RWPE1 (cell line): ENCODE data around the gene FOSB.

Source experiments
- CTCF ChIA-PET: fragments of 350-600 bp; sonication (Branson Sonifier 250); formaldehyde crosslinking; extraction: SDS; loops from one replicate; lab custom pipeline; 2021; lab: Yijun Ruan, JAX
- POLR2A ChIA-PET: fragments of 400-600 bp; formaldehyde crosslinking; extraction: SDS; loops from one replicate; lab custom pipeline; 2020; ENCODE audit warnings: antibody characterized with exemption; ENCODE audit not compliant: low non-redundant PET; lab: Yijun Ruan, JAX
- DNase-seq: peaks from one replicate; pipeline ENCODE4 v3.0.0; 2012; ENCODE audit warnings: low spot score
- H3K27ac ChIP-seq: fragments of 450-650 bp; 2 replicates; pipeline ENCODE4 v1.5.1; 2017
- TF ChIP-seq, protein P1 (sequence below): fragments of 450-650 bp; conservative IDR thresholded peaks from 2 replicates; pipeline ENCODE4 v1.5.1; 2017; ENCODE audit warnings: low read depth, mild to moderate bottlenecking

The FOSB gene

GRCh38 chr19:45437328-45437727 lies 30.5 kb upstream of the FOSB start:
- DNase-seq = no peak
- TF ChIP-seq, protein P1, sequence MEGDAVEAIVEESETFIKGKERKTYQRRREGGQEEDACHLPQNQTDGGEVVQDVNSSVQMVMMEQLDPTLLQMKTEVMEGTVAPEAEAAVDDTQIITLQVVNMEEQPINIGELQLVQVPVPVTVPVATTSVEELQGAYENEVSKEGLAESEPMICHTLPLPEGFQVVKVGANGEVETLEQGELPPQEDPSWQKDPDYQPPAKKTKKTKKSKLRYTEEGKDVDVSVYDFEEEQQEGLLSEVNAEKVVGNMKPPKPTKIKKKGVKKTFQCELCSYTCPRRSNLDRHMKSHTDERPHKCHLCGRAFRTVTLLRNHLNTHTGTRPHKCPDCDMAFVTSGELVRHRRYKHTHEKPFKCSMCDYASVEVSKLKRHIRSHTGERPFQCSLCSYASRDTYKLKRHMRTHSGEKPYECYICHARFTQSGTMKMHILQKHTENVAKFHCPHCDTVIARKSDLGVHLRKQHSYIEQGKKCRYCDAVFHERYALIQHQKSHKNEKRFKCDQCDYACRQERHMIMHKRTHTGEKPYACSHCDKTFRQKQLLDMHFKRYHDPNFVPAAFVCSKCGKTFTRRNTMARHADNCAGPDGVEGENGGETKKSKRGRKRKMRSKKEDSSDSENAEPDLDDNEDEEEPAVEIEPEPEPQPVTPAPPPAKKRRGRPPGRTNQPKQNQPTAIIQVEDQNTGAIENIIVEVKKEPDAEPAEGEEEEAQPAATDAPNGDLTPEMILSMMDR = no peak
- ChIA-PET CTCF (interaction anchor here (0.9 to 4.4 kb wide), 2 partner anchors 40 to 48 kb away, joined by 12 to 115 read pairs; no protein-coding TSS in a partner anchor), POLR2A (no interaction called here)
- H3K27ac ChIP-seq = no peak overlapping the region

DNA sequence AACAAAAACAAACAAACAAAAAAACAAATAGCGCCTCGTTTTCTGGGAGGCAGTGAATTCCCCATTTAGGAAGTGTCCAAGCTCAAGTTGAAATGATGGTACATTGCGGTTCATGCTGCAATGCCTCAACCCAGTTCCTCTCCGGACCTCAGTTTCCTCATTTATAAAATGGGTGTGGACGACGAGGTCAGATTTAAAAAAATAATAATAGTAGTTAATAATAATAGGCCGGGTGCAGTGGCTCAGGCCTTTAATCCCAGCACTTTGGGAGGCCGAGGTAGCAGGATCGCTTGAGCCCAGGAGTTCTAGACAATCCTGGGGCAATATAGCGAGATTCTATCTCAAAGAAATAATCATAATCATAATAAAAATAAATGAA lies 28.6 kb upstream of the FOSB start:
- no peak for DNase-seq
- ChIA-PET POLR2A (interaction anchor here (1.0 to 1.3 kb wide), 3 partner anchors 29 to 40 kb away, joined by 5 to 14 read pairs (median 7); partner anchors contain the start of gene FOSB), CTCF (interaction anchor here (0.6 to 4.4 kb wide), 22 partner anchors 8 to 1194 kb away, joined by 3 to 115 read pairs (median 6); partner anchors contain the start of genes FOSB and PPP1R13L)
- H3K27ac ChIP-seq = peak overlapping the region; percentile 100
- TF ChIP-seq, protein P1 = no peak

- DNase-seq = peak; percentile 64
- CTCF ChIA-PET = interaction anchor here (0.6 to 4.4 kb wide), 25 partner anchors 9 to 1194 kb away, joined by 3 to 115 read pairs (median 6); partner anchors contain the start of genes FOSB and PPP1R13L
- POLR2A ChIA-PET = interaction anchor here (1.0 to 1.3 kb wide), 3 partner anchors 29 to 39 kb away, joined by 5 to 14 read pairs (median 7); partner anchors contain the start of gene FOSB
- H3K27ac ChIP-seq = peak overlapping the region; percentile 100
- TF ChIP-seq, protein P1 = peak; percentile 97
Observed at GRCh38 chr19:45439569-45440258, 28.1 kb upstream of the FOSB start.

DNA sequence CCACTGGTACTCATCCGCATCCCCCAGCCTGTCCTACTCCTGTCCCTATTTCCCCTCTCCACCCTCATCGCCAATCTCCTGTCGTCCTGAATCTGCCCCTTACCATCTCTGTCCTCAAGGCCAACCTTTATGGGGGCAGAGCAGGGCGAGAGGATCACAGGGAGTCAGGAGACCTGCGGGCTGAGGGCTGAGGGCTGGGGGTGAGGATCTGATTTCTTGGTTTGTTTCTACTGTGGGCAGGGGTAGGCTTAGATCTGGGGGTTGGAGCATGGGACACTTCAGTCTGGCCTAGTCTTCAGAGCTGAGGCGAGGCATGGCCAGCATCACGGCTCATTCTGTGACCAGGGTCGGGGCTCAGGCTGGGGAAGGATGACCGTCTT lies 27.5 kb upstream of the FOSB start:
- H3K27ac ChIP-seq = peak overlapping the region; percentile 100
- ChIA-PET POLR2A (interaction anchor here (1.0 to 1.3 kb wide), 4 partner anchors 28 to 38 kb away, joined by 5 to 14 read pairs (median 6); partner anchors contain the start of gene FOSB), CTCF (interaction anchor here (0.6 to 4.4 kb wide), 13 partner anchors 9 to 202 kb away, joined by 3 to 115 read pairs (median 9); partner anchors contain the start of gene FOSB)
- TF ChIP-seq, protein P1 = no peak
- no peak for DNase-seq

DNA sequence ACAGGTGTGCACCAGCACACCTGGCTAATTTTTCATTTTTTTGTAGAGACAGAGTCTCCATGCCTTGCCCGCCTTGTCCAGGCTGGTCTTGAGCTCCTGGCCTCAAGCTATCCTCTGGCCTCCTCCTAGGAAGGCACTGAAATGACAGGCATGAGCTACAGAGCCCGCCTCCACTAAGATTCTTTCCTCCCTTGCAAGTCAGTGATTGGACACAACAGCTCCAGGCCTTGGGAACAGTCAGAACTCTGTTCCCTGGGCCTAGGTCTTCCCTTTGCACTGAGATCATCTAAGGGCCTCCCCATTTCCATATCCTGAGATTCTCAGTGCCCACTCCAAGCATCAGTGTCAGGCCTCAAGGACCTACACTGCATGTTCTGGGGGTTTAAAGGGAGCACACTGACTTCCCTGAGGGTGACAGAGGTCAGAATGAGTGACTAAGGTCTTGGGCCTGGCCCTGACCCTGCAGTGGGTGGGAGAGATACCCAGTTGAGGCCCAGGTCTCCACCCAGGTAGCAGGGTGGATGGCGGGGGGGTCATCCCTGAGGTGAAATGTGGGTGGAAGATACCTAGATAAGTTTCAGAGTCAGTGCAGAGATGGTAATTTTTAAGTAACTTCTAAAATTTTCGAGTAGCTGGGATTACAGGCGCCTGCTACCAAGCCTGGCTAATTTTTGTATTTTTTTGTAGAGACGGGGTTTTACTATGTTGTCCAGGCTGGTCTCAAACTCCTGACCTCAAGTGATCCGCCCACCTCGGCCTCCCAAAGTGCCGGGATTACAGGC lies 26.7 kb upstream of the FOSB start:
- POLR2A ChIA-PET = interaction anchor here (0.8 to 1.2 kb wide), 2 partner anchors 26 to 29 kb away, joined by 4 to 5 read pairs; no protein-coding TSS in a partner anchor
- peak overlapping the region; percentile 100 for H3K27ac ChIP-seq
- no peak for DNase-seq
- TF ChIP-seq, protein P1 = no peak
- CTCF ChIA-PET = interaction anchor here (0.7 to 4.4 kb wide), 3 partner anchors 11 to 44 kb away, joined by 3 to 115 read pairs (median 29); no protein-coding TSS in a partner anchor

DNA sequence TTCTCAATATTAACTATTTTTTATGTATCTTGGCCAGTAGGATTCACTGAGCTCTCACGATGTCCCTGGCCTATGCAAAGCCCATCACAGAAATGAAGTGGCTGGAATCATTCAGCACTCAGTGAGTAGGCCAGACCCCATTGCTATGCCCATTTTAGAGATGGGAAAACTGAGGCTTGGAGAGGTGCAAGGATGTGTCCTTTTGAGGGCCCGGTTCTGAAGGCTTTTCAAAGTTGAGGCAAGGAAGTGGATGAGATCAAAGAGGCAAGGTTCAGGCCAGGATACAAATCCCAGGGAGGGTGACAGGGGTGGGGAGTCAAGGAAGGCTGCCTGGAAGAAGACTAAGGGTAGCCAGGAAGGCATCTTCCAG lies 25.4 kb upstream of the FOSB start:
- ChIA-PET POLR2A (no interaction called here), CTCF (interaction anchor here (1.0 kb wide), 1 partner anchor 36 kb away, joined by 6 read pairs; no protein-coding TSS in a partner anchor)
- TF ChIP-seq, protein P1 = no peak
- DNase-seq = no peak
- H3K27ac ChIP-seq = peak overlapping the region; percentile 100
